GM13976 (cell line): Measurements from ENCODE around the gene WDFY4.

ENCODE experiments used
- DNase-seq: peaks from one replicate; pipeline ENCODE4 v3.0.0; 2012; ENCODE audit warnings: low spot score
- CTCF ChIP-seq: IDR thresholded peaks from 2 replicates; pipeline ENCODE4 v1.5.1; 2012; ENCODE audit warnings: borderline replicate concordance, mild to moderate bottlenecking; ENCODE audit not compliant: insufficient read depth; ENCODE audit errors: extremely low read depth, missing control alignments, control extremely low read depth
- in situ Hi-C: fragments of 300-500 bp; cut with MboI; formaldehyde crosslinking; loops from one replicate; pipeline ENCODE4 v1.12.0; 2022; ENCODE audit warnings: low sequenced_read_pairs, mixed read lengths, inconsistent platforms; ENCODE audit not compliant: unreplicated experiment

Gene WDFY4

DNA sequence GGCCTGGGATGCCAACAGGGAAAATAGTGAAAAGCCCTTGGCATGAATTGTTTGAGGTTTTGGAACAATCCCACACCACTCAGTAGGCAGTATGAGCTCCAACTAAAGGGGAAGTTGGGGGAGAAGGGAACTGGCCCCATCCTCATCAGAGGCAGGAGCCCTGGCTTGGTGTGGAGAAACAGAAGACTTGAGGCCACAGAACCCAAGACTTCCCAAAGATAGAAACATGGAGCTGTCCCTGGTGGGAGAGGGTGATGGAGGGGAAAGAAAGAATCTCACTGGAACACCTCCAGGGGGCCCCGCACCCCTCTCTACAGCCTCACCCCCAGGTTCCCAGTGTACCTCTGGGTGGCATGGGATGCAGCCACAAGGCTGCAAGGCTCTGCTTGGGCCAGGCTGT is 345.0 kb downstream of the WDFY4 start:
- in situ Hi-C loops: no loop called here
- no peak for DNase-seq
- TF ChIP-seq CTCF: no peak
